ENCODE results near the gene NONO. TPM values are rescaled to one million over a fixed set of nuclear protein-coding genes. Genes with fewer than 3 reads are reported as not detected.

The NONO gene
- total RNA-seq, 1 donor from 2014 or later = 411 TPM

DNA sequence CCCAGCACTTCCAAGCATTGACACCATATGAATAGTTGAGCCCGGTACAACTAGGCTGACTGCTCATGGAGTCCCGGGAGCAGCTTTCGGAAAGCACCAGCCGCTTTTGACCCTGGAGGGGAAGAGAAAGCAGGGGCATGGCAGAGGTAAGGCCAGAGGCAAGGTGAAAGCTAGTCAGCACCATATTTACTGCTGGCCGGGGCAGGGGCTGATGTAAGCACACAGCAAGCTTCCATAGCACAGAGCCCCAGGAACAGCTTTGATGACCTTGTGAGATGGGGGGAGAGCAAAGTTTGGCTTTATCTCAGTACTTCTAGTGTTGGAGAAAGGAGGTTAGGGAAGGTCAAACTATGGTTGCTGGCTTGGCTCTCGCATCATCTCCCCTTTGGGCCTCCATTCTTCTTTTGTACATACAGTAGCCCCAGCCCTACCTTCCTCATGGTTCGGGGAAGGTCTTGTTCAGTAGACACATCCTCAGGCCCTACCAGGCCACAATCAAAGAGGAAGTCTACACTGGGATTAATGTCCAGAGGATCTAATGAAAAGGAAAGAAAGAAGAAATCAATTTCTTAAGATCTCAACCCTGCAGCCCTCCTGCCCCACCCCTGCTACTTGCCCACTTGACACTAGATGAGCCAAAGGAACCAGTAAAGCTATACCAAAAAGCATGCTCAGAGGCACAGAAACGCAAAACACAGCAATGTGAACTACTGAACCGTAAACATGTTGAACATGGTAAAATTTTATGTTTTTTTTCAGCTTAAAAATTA, 38.9 kb upstream of the NONO start:
- Histone ChIP-seq H3K4me3 (ENCODE audit: low read depth, low read length) (no peak overlapping the region), H3K27me3 (ENCODE audit: control insufficient read depth, insufficient read depth, low read length) (no peaks in the 10 kb centered on the region), H3K36me3 (ENCODE audit: control insufficient read depth, insufficient read depth, low read length) (no peaks in the 10 kb centered on the region)
- no peak for DNase-seq (ENCODE audit: low read depth)
- no peak for TF ChIP-seq CTCF (IDR thresholded peaks at IDR 0.05; ENCODE audit: insufficient read depth, low read length, poor library complexity, severe bottlenecking)

GRCh38 chrX:71245159-71245558, 38.3 kb upstream of the NONO start:
- Histone ChIP-seq H3K27me3 (ENCODE audit: control insufficient read depth, insufficient read depth, low read length) (no peaks in the 10 kb centered on the region), H3K36me3 (ENCODE audit: control insufficient read depth, insufficient read depth, low read length) (no peaks in the 10 kb centered on the region), H3K4me3 (ENCODE audit: low read depth, low read length) (no peak overlapping the region)
- DNase-seq (ENCODE audit: low read depth) = no peak
- TF ChIP-seq CTCF (IDR thresholded peaks at IDR 0.05; ENCODE audit: insufficient read depth, low read length, poor library complexity, severe bottlenecking) = no peak

GRCh38 chrX:71250841-71251240, 32.6 kb upstream of the NONO start:
- Histone ChIP-seq H3K36me3 (ENCODE audit: control insufficient read depth, insufficient read depth, low read length) (no peaks in the 10 kb centered on the region), H3K27me3 (ENCODE audit: control insufficient read depth, insufficient read depth, low read length) (no peaks in the 10 kb centered on the region), H3K4me3 (ENCODE audit: low read depth, low read length) (no peak overlapping the region)
- DNase-seq (ENCODE audit: low read depth) = no peak
- no peak for TF ChIP-seq CTCF (IDR thresholded peaks at IDR 0.05; ENCODE audit: insufficient read depth, low read length, poor library complexity, severe bottlenecking)

DNA sequence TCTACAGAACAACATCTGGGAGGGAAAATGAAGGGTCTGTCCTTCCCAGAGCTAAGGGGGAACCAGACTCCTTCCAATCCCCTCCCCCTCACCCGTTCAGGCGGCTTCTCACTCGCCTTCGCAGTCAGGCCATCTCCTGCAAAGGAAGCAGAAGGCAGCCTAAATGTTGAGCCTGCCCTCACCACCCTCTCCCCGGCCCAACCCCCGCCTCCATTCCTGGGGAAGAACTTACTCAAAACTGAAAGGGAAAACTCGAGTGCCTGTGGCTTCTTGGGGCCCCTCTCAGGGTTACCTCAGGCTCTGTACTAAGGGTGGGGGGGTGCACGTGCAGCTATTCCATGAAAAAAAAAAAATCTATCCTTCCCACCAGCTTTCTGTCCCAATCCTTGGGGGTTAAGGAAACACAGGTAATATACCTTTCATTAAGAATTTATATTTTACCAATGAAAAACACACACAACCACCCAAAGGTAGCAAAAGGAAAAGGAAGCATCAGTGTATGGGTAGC, 31.9 kb upstream of the NONO start:
- no peak for DNase-seq (ENCODE audit: low read depth)
- TF ChIP-seq CTCF (IDR thresholded peaks at IDR 0.05; ENCODE audit: insufficient read depth, low read length, poor library complexity, severe bottlenecking) = no peak
- H3K4me3 ChIP-seq (ENCODE audit: low read depth, low read length) = no peak overlapping the region
- H3K36me3 ChIP-seq (ENCODE audit: control insufficient read depth, insufficient read depth, low read length) = no peaks in the 10 kb centered on the region
- no peaks in the 10 kb centered on the region for H3K27me3 ChIP-seq (ENCODE audit: control insufficient read depth, insufficient read depth, low read length)

GRCh38 chrX:71252221-71252620, 31.2 kb upstream of the NONO start:
- no peaks in the 10 kb centered on the region for H3K36me3 ChIP-seq (ENCODE audit: control insufficient read depth, insufficient read depth, low read length)
- no peak for TF ChIP-seq CTCF (IDR thresholded peaks at IDR 0.05; ENCODE audit: insufficient read depth, low read length, poor library complexity, severe bottlenecking)
- no peak overlapping the region for H3K4me3 ChIP-seq (ENCODE audit: low read depth, low read length)
- H3K27me3 ChIP-seq (ENCODE audit: control insufficient read depth, insufficient read depth, low read length) = no peaks in the 10 kb centered on the region
- no peak for DNase-seq (ENCODE audit: low read depth)

Measured in kidney epithelial cell (primary cell).